ENCODE measurements around the gene TPCN2.

The TPCN2 gene

GRCh38 chr11:69121621-69122325, 73.0 kb downstream of the TPCN2 start:
- H3K4me3 ChIP-seq (ENCODE audit: low read length) = no peak overlapping the region

GRCh38 chr11:69122326-69122629, 73.5 kb downstream of the TPCN2 start:
- H3K56ac ChIP-seq (ENCODE audit: low read length) = no peak overlapping the region
- no peak overlapping the region for H3K4me3 ChIP-seq (ENCODE audit: low read length)
- no peak overlapping the region for H4K5ac ChIP-seq (ENCODE audit: low read length)
- no CpG with 5 or more reads among the region's 9 CpGs for WGBS (ENCODE audit: extremely low coverage, insufficient coverage, low lambda C conversion rate)
- H3K27me3 ChIP-seq (ENCODE audit: insufficient read depth, low read length, poor library complexity) = no peaks in the 10 kb centered on the region
- no peak for DNase-seq
- no peak overlapping the region for H3K27ac ChIP-seq (ENCODE audit: low read depth, low read length)
- peaks cover 6% of the 10 kb centered on the region for H3K4me1 ChIP-seq (ENCODE audit: control insufficient read depth, low read depth, low read length)
- H2BK15ac ChIP-seq (replicated peaks; ENCODE audit: low read depth) = no peak overlapping the region
- no peak overlapping the region for H2AK5ac ChIP-seq (ENCODE audit: low read length)
- no peak overlapping the region for H3K4ac ChIP-seq (ENCODE audit: low read depth, low read length)
- H3K9ac ChIP-seq (ENCODE audit: low read length) = no peak overlapping the region
- no peak overlapping the region for H3K4me2 ChIP-seq (ENCODE audit: low read length)
- H3K18ac ChIP-seq (ENCODE audit: low read length) = peak overlapping the region; percentile 5
- H3K79me2 ChIP-seq (ENCODE audit: control insufficient read depth, insufficient read depth, low read length) = no peaks in the 10 kb centered on the region
- H4K8ac ChIP-seq (ENCODE audit: low read depth, low read length) = no peak overlapping the region
- no peaks in the 10 kb centered on the region for H3K36me3 ChIP-seq (ENCODE audit: control insufficient read depth, insufficient read depth, low read length)
- H3K23ac ChIP-seq (ENCODE audit: low read length) = no peak overlapping the region
- H2BK5ac ChIP-seq (ENCODE audit: low read length) = no peak overlapping the region
- H3K79me1 ChIP-seq (ENCODE audit: low read length) = no peaks in the 10 kb centered on the region
- H2BK120ac ChIP-seq (ENCODE audit: low read depth, low read length) = no peak overlapping the region

More at GRCh38 chr11:69121621-69122325, 73.0 kb downstream of the TPCN2 start:
- Histone ChIP-seq H3K27me3 (ENCODE audit: insufficient read depth, low read length, poor library complexity) (no peaks in the 10 kb centered on the region), H3K36me3 (ENCODE audit: control insufficient read depth, insufficient read depth, low read length) (no peaks in the 10 kb centered on the region), H3K4ac (ENCODE audit: low read depth, low read length) (no peak overlapping the region), H4K5ac (ENCODE audit: low read length) (no peak overlapping the region), H3K56ac (ENCODE audit: low read length) (no peak overlapping the region), H3K79me1 (ENCODE audit: low read length) (no peaks in the 10 kb centered on the region), H3K18ac (ENCODE audit: low read length) (no peak overlapping the region), H2BK15ac (replicated peaks; ENCODE audit: low read depth) (no peak overlapping the region), H3K79me2 (ENCODE audit: control insufficient read depth, insufficient read depth, low read length) (no peaks in the 10 kb centered on the region), H3K9ac (ENCODE audit: low read length) (no peak overlapping the region), H3K4me1 (ENCODE audit: control insufficient read depth, low read depth, low read length) (peaks cover 6% of the 10 kb centered on the region), H2BK5ac (ENCODE audit: low read length) (no peak overlapping the region), H3K27ac (ENCODE audit: low read depth, low read length) (no peak overlapping the region), H3K23ac (ENCODE audit: low read length) (no peak overlapping the region), H2BK120ac (ENCODE audit: low read depth, low read length) (no peak overlapping the region), H3K4me2 (ENCODE audit: low read length) (no peak overlapping the region), H2AK5ac (ENCODE audit: low read length) (no peak overlapping the region), H4K8ac (ENCODE audit: low read depth, low read length) (no peak overlapping the region)
- WGBS (ENCODE audit: extremely low coverage, insufficient coverage, low lambda C conversion rate) = no CpG with 5 or more reads among the region's 19 CpGs
- DNase-seq = no peak

GRCh38 chr11:69122630-69123431, 74.1 kb downstream of the TPCN2 start:
- H3K27ac ChIP-seq (ENCODE audit: low read depth, low read length) = peak overlapping the region; percentile 75
- H3K4me3 ChIP-seq (ENCODE audit: low read length) = no peak overlapping the region

GRCh38 chr11:69123593-69124545, 75.1 kb downstream of the TPCN2 start:
- Histone ChIP-seq H3K36me3 (ENCODE audit: control insufficient read depth, insufficient read depth, low read length) (no peaks in the 10 kb centered on the region), H3K79me1 (ENCODE audit: low read length) (no peaks in the 10 kb centered on the region), H3K27me3 (ENCODE audit: insufficient read depth, low read length, poor library complexity) (no peaks in the 10 kb centered on the region), H4K8ac (ENCODE audit: low read depth, low read length) (no peak overlapping the region), H3K4me3 (ENCODE audit: low read length) (no peak overlapping the region), H3K79me2 (ENCODE audit: control insufficient read depth, insufficient read depth, low read length) (no peaks in the 10 kb centered on the region), H3K4me1 (ENCODE audit: control insufficient read depth, low read depth, low read length) (peaks cover 6% of the 10 kb centered on the region), H3K9ac (ENCODE audit: low read length) (peak overlapping the region; percentile 28), H2BK120ac (ENCODE audit: low read depth, low read length) (no peak overlapping the region), H2BK5ac (ENCODE audit: low read length) (no peak overlapping the region), H3K4me2 (ENCODE audit: low read length) (peak overlapping the region; percentile 61), H3K18ac (ENCODE audit: low read length) (peak overlapping the region; percentile 0), H2AK5ac (ENCODE audit: low read length) (no peak overlapping the region), H2BK15ac (replicated peaks; ENCODE audit: low read depth) (no peak overlapping the region), H3K56ac (ENCODE audit: low read length) (peak overlapping the region; percentile 81), H3K4ac (ENCODE audit: low read depth, low read length) (no peak overlapping the region), H4K5ac (ENCODE audit: low read length) (no peak overlapping the region), H3K27ac (ENCODE audit: low read depth, low read length) (peak overlapping the region; percentile 75), H3K23ac (ENCODE audit: low read length) (peak overlapping the region; percentile 48)
- DNase-seq = peak; percentile 46
- no CpG with 5 or more reads among the region's 27 CpGs for WGBS (ENCODE audit: extremely low coverage, insufficient coverage, low lambda C conversion rate)

More at GRCh38 chr11:69122630-69123431, 74.1 kb downstream of the TPCN2 start:
- no peak overlapping the region for H3K4ac ChIP-seq (ENCODE audit: low read depth, low read length)
- H3K4me1 ChIP-seq (ENCODE audit: control insufficient read depth, low read depth, low read length) = peaks cover 6% of the 10 kb centered on the region
- H2BK120ac ChIP-seq (ENCODE audit: low read depth, low read length) = peak overlapping the region; percentile 6
- H3K4me2 ChIP-seq (ENCODE audit: low read length) = peak overlapping the region; percentile 61
- H4K5ac ChIP-seq (ENCODE audit: low read length) = no peak overlapping the region
- H2AK5ac ChIP-seq (ENCODE audit: low read length) = no peak overlapping the region
- H3K18ac ChIP-seq (ENCODE audit: low read length) = peak overlapping the region; percentile 0
- H2BK5ac ChIP-seq (ENCODE audit: low read length) = no peak overlapping the region
- WGBS (ENCODE audit: extremely low coverage, insufficient coverage, low lambda C conversion rate) = no CpG with 5 or more reads among the region's 27 CpGs
- peak; percentile 98 for DNase-seq
- no peaks in the 10 kb centered on the region for H3K27me3 ChIP-seq (ENCODE audit: insufficient read depth, low read length, poor library complexity)
- no peak overlapping the region for H3K23ac ChIP-seq (ENCODE audit: low read length)
- no peaks in the 10 kb centered on the region for H3K79me1 ChIP-seq (ENCODE audit: low read length)
- H4K8ac ChIP-seq (ENCODE audit: low read depth, low read length) = no peak overlapping the region
- no peak overlapping the region for H2BK15ac ChIP-seq (replicated peaks; ENCODE audit: low read depth)
- no peaks in the 10 kb centered on the region for H3K36me3 ChIP-seq (ENCODE audit: control insufficient read depth, insufficient read depth, low read length)
- H3K56ac ChIP-seq (ENCODE audit: low read length) = peak overlapping the region; percentile 81
- H3K79me2 ChIP-seq (ENCODE audit: control insufficient read depth, insufficient read depth, low read length) = no peaks in the 10 kb centered on the region
- peak overlapping the region; percentile 28 for H3K9ac ChIP-seq (ENCODE audit: low read length)

GRCh38 chr11:69125861-69126260, 77.1 kb downstream of the TPCN2 start:
- H2BK15ac ChIP-seq (replicated peaks; ENCODE audit: low read depth) = no peak overlapping the region
- H3K27me3 ChIP-seq (ENCODE audit: insufficient read depth, low read length, poor library complexity) = no peaks in the 10 kb centered on the region
- no peak overlapping the region for H3K18ac ChIP-seq (ENCODE audit: low read length)
- WGBS (ENCODE audit: extremely low coverage, insufficient coverage, low lambda C conversion rate) = no CpG with 5 or more reads among the region's 3 CpGs
- DNase-seq = no peak
- H2BK5ac ChIP-seq (ENCODE audit: low read length) = no peak overlapping the region
- no peak overlapping the region for H4K8ac ChIP-seq (ENCODE audit: low read depth, low read length)
- no peak overlapping the region for H3K4me3 ChIP-seq (ENCODE audit: low read length)
- no peak overlapping the region for H3K4me2 ChIP-seq (ENCODE audit: low read length)
- H3K4me1 ChIP-seq (ENCODE audit: control insufficient read depth, low read depth, low read length) = peaks cover 6% of the 10 kb centered on the region
- no peak overlapping the region for H3K4ac ChIP-seq (ENCODE audit: low read depth, low read length)
- no peak overlapping the region for H3K56ac ChIP-seq (ENCODE audit: low read length)
- no peaks in the 10 kb centered on the region for H3K36me3 ChIP-seq (ENCODE audit: control insufficient read depth, insufficient read depth, low read length)
- H3K9ac ChIP-seq (ENCODE audit: low read length) = no peak overlapping the region
- H4K5ac ChIP-seq (ENCODE audit: low read length) = no peak overlapping the region
- H3K79me2 ChIP-seq (ENCODE audit: control insufficient read depth, insufficient read depth, low read length) = no peaks in the 10 kb centered on the region
- no peak overlapping the region for H2BK120ac ChIP-seq (ENCODE audit: low read depth, low read length)
- no peak overlapping the region for H3K27ac ChIP-seq (ENCODE audit: low read depth, low read length)
- H3K79me1 ChIP-seq (ENCODE audit: low read length) = no peaks in the 10 kb centered on the region
- H3K23ac ChIP-seq (ENCODE audit: low read length) = no peak overlapping the region
- no peak overlapping the region for H2AK5ac ChIP-seq (ENCODE audit: low read length)

All from mesendoderm (in vitro differentiated cells).